Stomach smooth muscle (tissue), 2 donors: Measurements from ENCODE around the gene RFTN1.
A peak's percentile ranks its signal among the peaks of the same experiment; 100 is the strongest.

ENCODE experiments used
- H3K27ac ChIP-seq: one replicate; pipeline ENCODE4 v1.7.0; 2013; ENCODE audit warnings: mild to moderate bottlenecking, low read length, inconsistent platforms
- H3K27me3 ChIP-seq, 2 donors: one replicate each; pipeline ENCODE4 v1.7.0; 2013; ENCODE audit warnings: low read length in 2 of 2; ENCODE audit not compliant: insufficient read depth in 2 of 2, control insufficient read depth in 1 of 2
- H3K36me3 ChIP-seq, 2 donors: one replicate each; pipeline ENCODE4 v1.7.0; 2013; ENCODE audit warnings: low read length in 2 of 2; ENCODE audit not compliant: control insufficient read depth in 2 of 2, insufficient read depth in 2 of 2
- H3K4me1 ChIP-seq: one replicate; pipeline ENCODE4 v1.7.0; 2013; ENCODE audit warnings: low read length; ENCODE audit not compliant: control insufficient read depth, insufficient read depth
- H3K4me3 ChIP-seq, 2 donors: one replicate each; pipeline ENCODE4 v1.7.0; 2013; ENCODE audit warnings: low read length in 2 of 2
- H3K9ac ChIP-seq, 2 donors: one replicate each; pipeline ENCODE4 v1.7.0; 2013; ENCODE audit warnings: low read length in 2 of 2, mild to moderate bottlenecking in 1 of 2
- H3K9me3 ChIP-seq, 2 donors: one replicate each; pipeline ENCODE4 v1.7.0; 2013; ENCODE audit warnings: low read length in 2 of 2; ENCODE audit not compliant: control insufficient read depth in 2 of 2
- donor health status: healthy.
- donor health status: Pancreatic carcinoma.

The RFTN1 gene

GRCh38 chr3:16377196-16377595 lies 136.3 kb downstream of the RFTN1 start:
- Histone ChIP-seq H3K27me3 (no peaks in the 10 kb centered on the region), H3K36me3 (peaks cover 0 to 3% of the 10 kb centered on the region in 2 donors), H3K9ac (no peak overlapping the region), H3K9me3 (no peaks in the 10 kb centered on the region), H3K27ac (no peak overlapping the region), H3K4me3 (no peak overlapping the region), H3K4me1 (peaks cover 15% of the 10 kb centered on the region)

- Histone ChIP-seq H3K9me3 (no peaks in the 10 kb centered on the region), H3K36me3 (peaks cover 0 to 3% of the 10 kb centered on the region in 2 donors), H3K9ac (no peak overlapping the region), H3K4me1 (peaks cover 27% of the 10 kb centered on the region), H3K27ac (no peak overlapping the region), H3K27me3 (no peaks in the 10 kb centered on the region), H3K4me3 (no peak overlapping the region)
Observed at GRCh38 chr3:16375891-16376290, 137.6 kb downstream of the RFTN1 start.

- H3K4me3 ChIP-seq, result no peak overlapping the region
- H3K9ac ChIP-seq, result no peak overlapping the region
- H3K9me3 ChIP-seq, result no peaks in the 10 kb centered on the region
- no peak overlapping the region for H3K27ac ChIP-seq
- peaks cover 0 to 3% of the 10 kb centered on the region in 2 donors for H3K36me3 ChIP-seq
- no peaks in the 10 kb centered on the region for H3K27me3 ChIP-seq
- H3K4me1 ChIP-seq, result peaks cover 32% of the 10 kb centered on the region
Observed at GRCh38 chr3:16374935-16375245, 138.6 kb downstream of the RFTN1 start.

- Histone ChIP-seq H3K9ac (no peak overlapping the region), H3K36me3 (peaks cover 0 to 3% of the 10 kb centered on the region in 2 donors), H3K4me1 (peaks cover 32% of the 10 kb centered on the region), H3K27me3 (no peaks in the 10 kb centered on the region), H3K9me3 (no peaks in the 10 kb centered on the region), H3K27ac (no peak overlapping the region), H3K4me3 (no peak overlapping the region)
Observed at GRCh38 chr3:16374047-16374934, 139.2 kb downstream of the RFTN1 start.

- Histone ChIP-seq H3K27ac (no peak overlapping the region), H3K27me3 (no peaks in the 10 kb centered on the region)
Observed at GRCh38 chr3:16373341-16373946, 140.1 kb downstream of the RFTN1 start.

GRCh38 chr3:16372362-16373292 lies 140.9 kb downstream of the RFTN1 start:
- Histone ChIP-seq H3K4me3 (no peak overlapping the region), H3K27ac (no peak overlapping the region), H3K9me3 (no peaks in the 10 kb centered on the region), H3K4me1 (peaks cover 28% of the 10 kb centered on the region), H3K9ac (no peak overlapping the region), H3K27me3 (no peaks in the 10 kb centered on the region), H3K36me3 (peaks cover 0 to 5% of the 10 kb centered on the region in 2 donors)

More at GRCh38 chr3:16373341-16373946, 140.1 kb downstream of the RFTN1 start:
- H3K36me3 ChIP-seq, result peaks cover 0 to 3% of the 10 kb centered on the region in 2 donors
- no peaks in the 10 kb centered on the region for H3K9me3 ChIP-seq
- peaks cover 32% of the 10 kb centered on the region for H3K4me1 ChIP-seq
- no peak overlapping the region for H3K9ac ChIP-seq
- no peak overlapping the region for H3K4me3 ChIP-seq

- Histone ChIP-seq H3K9ac (no peak overlapping the region), H3K4me3 (no peak overlapping the region), H3K27me3 (no peaks in the 10 kb centered on the region), H3K9me3 (no peaks in the 10 kb centered on the region), H3K36me3 (peaks cover 0 to 5% of the 10 kb centered on the region in 2 donors), H3K27ac (peak overlapping the region; percentile 18), H3K4me1 (peaks cover 26% of the 10 kb centered on the region)
Observed at GRCh38 chr3:16370872-16371740, 142.4 kb downstream of the RFTN1 start.

GRCh38 chr3:16370503-16370871 lies 143.0 kb downstream of the RFTN1 start:
- H3K9ac ChIP-seq, result no peak overlapping the region
- H3K27ac ChIP-seq, result peak overlapping the region; percentile 18
- peaks cover 0 to 2% of the 10 kb centered on the region in 2 donors for H3K36me3 ChIP-seq
- no peak overlapping the region for H3K4me3 ChIP-seq
- peaks cover 26% of the 10 kb centered on the region for H3K4me1 ChIP-seq
- H3K27me3 ChIP-seq, result no peaks in the 10 kb centered on the region
- H3K9me3 ChIP-seq, result no peaks in the 10 kb centered on the region

GRCh38 chr3:16369885-16370284 lies 143.6 kb downstream of the RFTN1 start:
- Histone ChIP-seq H3K36me3 (peaks cover 0 to 2% of the 10 kb centered on the region in 2 donors), H3K27me3 (no peaks in the 10 kb centered on the region), H3K4me1 (peaks cover 26% of the 10 kb centered on the region), H3K9ac (no peak overlapping the region), H3K27ac (no peak overlapping the region), H3K4me3 (no peak overlapping the region), H3K9me3 (no peaks in the 10 kb centered on the region)

- Histone ChIP-seq H3K4me1 (peaks cover 26% of the 10 kb centered on the region), H3K4me3 (no peak overlapping the region), H3K9ac (no peak overlapping the region), H3K27ac (no peak overlapping the region), H3K36me3 (peaks cover 0 to 2% of the 10 kb centered on the region in 2 donors), H3K27me3 (no peaks in the 10 kb centered on the region), H3K9me3 (no peaks in the 10 kb centered on the region)
Observed at GRCh38 chr3:16369276-16369675, 144.2 kb downstream of the RFTN1 start.
